ENCODE results near the gene BNIPL.
A peak's percentile ranks its signal among the peaks of the same experiment; 100 is the strongest.

Gene BNIPL

GRCh38 chr1:151003180-151003579, 33.2 kb upstream of the BNIPL start:
- no peak for TF ChIP-seq CTCF (IDR thresholded peaks at IDR 0.05; ENCODE audit: low read length, missing control alignments)
- H3K4me3 ChIP-seq (replicated peaks; ENCODE audit: low read depth, low read length): no peak overlapping the region
- no peak for DNase-seq (ENCODE audit: low read depth)

GRCh38 chr1:151005729-151006319, 30.6 kb upstream of the BNIPL start:
- DNase-seq (ENCODE audit: low read depth): no peak
- TF ChIP-seq CTCF (IDR thresholded peaks at IDR 0.05; ENCODE audit: low read length, missing control alignments): no peak
- H3K4me3 ChIP-seq (replicated peaks; ENCODE audit: low read depth, low read length): peak overlapping the region; percentile 69

- DNase-seq (ENCODE audit: low read depth): peak; percentile 90
- peak within 1 kb of the TSS; percentile 69 for H3K4me3 ChIP-seq (replicated peaks; ENCODE audit: low read depth, low read length)
- peak; percentile 67 for TF ChIP-seq CTCF (IDR thresholded peaks at IDR 0.05; ENCODE audit: low read length, missing control alignments)
Measured at GRCh38 chr1:151006327-151007052, 29.9 kb upstream of the BNIPL start, which contains the start of gene MINDY1. TSS of gene MINDY1 (minus strand) at chr1:151006902. CDS start at chr1:151002617, 4,285 bp downstream.

GRCh38 chr1:151007853-151008243, 28.5 kb upstream of the BNIPL start:
- TF ChIP-seq CTCF (IDR thresholded peaks at IDR 0.05; ENCODE audit: low read length, missing control alignments): no peak
- no peak for DNase-seq (ENCODE audit: low read depth)
- H3K4me3 ChIP-seq (replicated peaks; ENCODE audit: low read depth, low read length): peak overlapping the region; percentile 98

- peak within 1 kb of the TSS; percentile 98 for H3K4me3 ChIP-seq (replicated peaks; ENCODE audit: low read depth, low read length)
- TF ChIP-seq CTCF (IDR thresholded peaks at IDR 0.05; ENCODE audit: low read length, missing control alignments): no peak
- peak; percentile 99 for DNase-seq (ENCODE audit: low read depth)
Measured at GRCh38 chr1:151008244-151009205, 27.9 kb upstream of the BNIPL start, which contains the start of gene PRUNE1. TSS of gene PRUNE1 (plus strand) at chr1:151008449. CDS start at chr1:151008633, 184 bp downstream.

GRCh38 chr1:151009206-151009587, 27.2 kb upstream of the BNIPL start:
- TF ChIP-seq CTCF (IDR thresholded peaks at IDR 0.05; ENCODE audit: low read length, missing control alignments): no peak
- DNase-seq (ENCODE audit: low read depth): no peak
- H3K4me3 ChIP-seq (replicated peaks; ENCODE audit: low read depth, low read length): peak overlapping the region; percentile 98

Measured in fibroblast of pulmonary artery (primary cell).